Upper lobe of left lung (tissue), 4 donors: ENCODE measurements around the gene CFAP68.

Source experiments
- CTCF ChIP-seq, 6 experiments: fragments of 450-650 bp in 4 of 6; fragments of 200-600 bp in 2 of 6; sonication (generic) in 2 of 6; IDR thresholded peaks; one replicate each; pipeline ENCODE4 v1.5.1; 2016 to 2019; ENCODE audit warnings: antibody characterized with exemption in 6 of 6
- EP300 ChIP-seq, 4 donors: sonication (generic); formaldehyde crosslinking; IDR thresholded peaks; one replicate each; pipeline ENCODE4 v1.5.1; 2017; ENCODE audit warnings: antibody characterized with exemption in 4 of 4, control low read depth in 2 of 4
- POLR2A ChIP-seq, 4 donors: fragments of 450-650 bp; IDR thresholded peaks; one replicate each; pipeline ENCODE4 v1.5.1; 2016 to 2017; ENCODE audit warnings: antibody characterized with exemption in 4 of 4, mild to moderate bottlenecking in 2 of 4
- POLR2AphosphoS5 ChIP-seq, 2 donors: sonication (generic); formaldehyde crosslinking; IDR thresholded peaks; one replicate each; pipeline ENCODE4 v1.5.1; 2017; ENCODE audit warnings: antibody characterized with exemption in 2 of 2

DNA sequence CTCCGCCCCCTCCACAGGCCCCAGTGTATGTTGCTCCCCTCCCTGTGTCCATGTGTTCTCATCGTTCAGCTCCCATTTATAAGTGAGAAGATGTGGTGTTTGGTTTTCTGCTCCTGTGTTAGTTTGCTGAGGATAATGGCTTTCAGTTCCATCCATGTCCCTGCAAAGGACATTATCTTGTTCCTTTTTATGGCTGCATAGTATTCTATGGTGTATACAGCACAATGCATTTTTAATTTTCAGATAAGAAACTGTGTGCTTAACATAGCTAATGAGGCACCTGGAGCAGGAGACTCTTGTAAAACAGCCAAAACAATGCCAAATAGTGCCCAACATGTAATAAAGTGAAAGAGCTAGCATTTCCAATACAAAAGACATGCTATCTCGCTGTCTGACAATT lies 29.7 kb upstream of the CFAP68 start:
- TF ChIP-seq CTCF (IDR thresholded peaks at IDR 0.05) (no peak), POLR2AphosphoS5 (IDR thresholded peaks at IDR 0.05) (no peak), POLR2A (IDR thresholded peaks at IDR 0.05) (no peak), EP300 (IDR thresholded peaks at IDR 0.05) (no peak)
